Lung microvascular endothelial cell (primary cell): ENCODE results near the gene PBX3. TPM values are rescaled to one million over a fixed set of nuclear protein-coding genes. Genes with fewer than 3 reads are reported as not detected.
A peak's percentile ranks its signal among the peaks of the same experiment; 100 is the strongest.
"Not testable (repeated sequence)": the region's sequence is repeated elsewhere in the genome, so short reads cannot be mapped to it uniquely, and the experiment has no call there.

Experiments
- DNase-seq, 2 donors: peaks; one replicate each; pipeline versions ENCODE4 v3.0.0 to v3.0.0-alpha.2; 2010; ENCODE audit warnings: low read depth in 2 of 2
- total RNA-seq: library from RNA; depleted of rRNA; stranded (reverse); fragments of >200 nt; gene quantifications from 2 replicates; pipeline ENCODE4 v1.2.1, GENCODE V29; 2014

Gene PBX3
- total RNA-seq, 1 donor from 2014 or later: 4.0 TPM

GRCh38 chr9:125821078-125821477 is 73.9 kb downstream of the PBX3 start:
- DNase-seq: no peak

GRCh38 chr9:125822160-125822559 is 75.0 kb downstream of the PBX3 start:
- no peak for DNase-seq

- DNase-seq: no peak
These were observed 75.7 kb downstream of the PBX3 start for GRCh38 chr9:125822902-125823301.

- not testable (repeated sequence) for DNase-seq
These were observed 76.8 kb downstream of the PBX3 start for GRCh38 chr9:125823874-125824406.

- no peak for DNase-seq
These were observed 78.6 kb downstream of the PBX3 start for GRCh38 chr9:125825762-125826161.

- no peak for DNase-seq
These were observed 79.7 kb downstream of the PBX3 start for GRCh38 chr9:125826850-125827249.

GRCh38 chr9:125829743-125830142 is 82.6 kb downstream of the PBX3 start:
- DNase-seq: peak; percentile 66 to 76

- no peak for DNase-seq
These were observed 83.9 kb downstream of the PBX3 start for GRCh38 chr9:125831054-125831453.

- DNase-seq: no peak
These were observed 84.4 kb downstream of the PBX3 start for GRCh38 chr9:125831616-125832015.

GRCh38 chr9:125835655-125836054 is 88.5 kb downstream of the PBX3 start:
- peak in 1 of 2 donors; percentile 45 for DNase-seq

GRCh38 chr9:125839317-125839716 is 92.1 kb downstream of the PBX3 start:
- peak in 1 of 2 donors; percentile 10 for DNase-seq

- DNase-seq: no peak
These were observed 94.3 kb downstream of the PBX3 start for GRCh38 chr9:125841444-125841843.

GRCh38 chr9:125842242-125842641 is 95.1 kb downstream of the PBX3 start:
- DNase-seq: no peak

- no peak for DNase-seq
These were observed 96.5 kb downstream of the PBX3 start for GRCh38 chr9:125843646-125844045.

GRCh38 chr9:125844611-125845010 is 97.4 kb downstream of the PBX3 start:
- DNase-seq: no peak

- no peak for DNase-seq
These were observed 98.2 kb downstream of the PBX3 start for GRCh38 chr9:125845271-125845808.

- no peak for DNase-seq
These were observed 100.6 kb downstream of the PBX3 start for GRCh38 chr9:125847735-125848134.

- no peak for DNase-seq
These were observed 103.0 kb downstream of the PBX3 start for GRCh38 chr9:125850106-125850632.

- no peak for DNase-seq
These were observed 103.6 kb downstream of the PBX3 start for GRCh38 chr9:125850763-125851162.

- no peak for DNase-seq
These were observed 104.8 kb downstream of the PBX3 start for GRCh38 chr9:125851979-125852378.

- no peak for DNase-seq
These were observed 105.2 kb downstream of the PBX3 start for GRCh38 chr9:125852386-125852785.

GRCh38 chr9:125854553-125855275 is 107.5 kb downstream of the PBX3 start:
- peak in 1 of 2 donors; percentile 46 for DNase-seq

- no peak for DNase-seq
These were observed 109.2 kb downstream of the PBX3 start for GRCh38 chr9:125856331-125856730.
